PC-3 (cell line): ENCODE results near the gene ANKLE1. TPM values are rescaled to one million over a fixed set of nuclear protein-coding genes. Genes with fewer than 3 reads are reported as not detected.
"Not testable (repeated sequence)": the region's sequence is repeated elsewhere in the genome, so short reads cannot be mapped to it uniquely, and the experiment has no call there.

Source experiments
- ATAC-seq: fragments of 200-7000 bp; cut with Tn5 transposase; 2 replicates; pipeline ENCODE4 v1.9.1; 2020; ENCODE audit warnings: mild to moderate bottlenecking, moderate library complexity
- BruUV-seq: library from RNA; stranded (reverse); fragments of 400-500 nt; replicated peaks from 2 replicates; lab custom pipeline; 2021; lab: Mats Ljungman, UMichigan
- CTCF ChIA-PET: fragments of 300-600 bp; sonication (Branson Sonifier 250); formaldehyde crosslinking; loops from one replicate; lab custom pipeline; 2022; ENCODE audit warnings: antibody characterized with exemption; lab: Charles Lee
- POLR2A ChIA-PET: fragments of 300-600 bp; sonication (Branson Sonifier 250); formaldehyde crosslinking; loops from one replicate; lab custom pipeline; 2022; ENCODE audit warnings: antibody characterized with exemption; ENCODE audit not compliant: unreplicated experiment; lab: Charles Lee
- DNase-seq: peaks from one replicate; pipeline ENCODE4 v3.0.0-alpha.2; 2015
- H2AFZ ChIP-seq: fragments of 300-600 bp; sonication (generic); 2 replicates; pipeline ENCODE4 v1.6.0; 2016; ENCODE audit warnings: antibody characterized with exemption, low read length
- H3F3A ChIP-seq: fragments of 300-600 bp; sonication (generic); one replicate; pipeline ENCODE4 v1.6.0; 2017; ENCODE audit warnings: antibody characterized with exemption, low read length, control low read depth, mild to moderate bottlenecking; ENCODE audit not compliant: unreplicated experiment
- H3K27ac ChIP-seq: fragments of 300-600 bp; sonication (generic); 2 replicates; pipeline ENCODE4 v1.5.1; 2016; ENCODE audit warnings: mild to moderate bottlenecking, low read length
- H3K27me3 ChIP-seq: fragments of 300-600 bp; sonication (generic); 2 replicates; pipeline ENCODE4 v1.6.1; 2016; ENCODE audit warnings: low read length, mixed read lengths
- H3K36me3 ChIP-seq: fragments of 300-600 bp; sonication (generic); 2 replicates; pipeline ENCODE4 v1.6.1; 2016; ENCODE audit warnings: low read depth, mixed run types, low read length, mixed read lengths
- H3K4me1 ChIP-seq: fragments of 300-600 bp; sonication (generic); 2 replicates; pipeline ENCODE4 v1.5.1; 2016; ENCODE audit warnings: low read length; ENCODE audit not compliant: insufficient read depth
- H3K4me2 ChIP-seq: fragments of 300-600 bp; sonication (generic); 2 replicates; pipeline ENCODE4 v1.6.0; 2016; ENCODE audit warnings: low read length
- H3K4me3 ChIP-seq: fragments of 300-600 bp; sonication (generic); 2 replicates; pipeline ENCODE4 v1.5.1; 2016; ENCODE audit warnings: mild to moderate bottlenecking, low read length, mixed read lengths
- H3K79me2 ChIP-seq: fragments of 300-600 bp; sonication (generic); 2 replicates; pipeline ENCODE4 v1.6.1; 2017; ENCODE audit warnings: low read length, mixed read lengths
- H3K9ac ChIP-seq: fragments of 300-600 bp; sonication (generic); 2 replicates; pipeline ENCODE4 v1.6.0; 2016; ENCODE audit warnings: mild to moderate bottlenecking, low read length
- H3K9me2 ChIP-seq: fragments of 300-600 bp; sonication (generic); replicated peaks from 2 replicates; pipeline ENCODE4 v1.6.1; 2016; ENCODE audit warnings: mixed run types, low read length, mixed read lengths
- H3K9me3 ChIP-seq: fragments of 300-600 bp; sonication (generic); 2 replicates; pipeline ENCODE4 v1.6.1; 2016; ENCODE audit warnings: low read length, mixed read lengths
- H4K20me1 ChIP-seq: fragments of 300-600 bp; sonication (generic); 2 replicates; pipeline ENCODE4 v1.6.1; 2016; ENCODE audit warnings: low read length, mixed read lengths
- EZH2 ChIP-seq: fragments of 300-600 bp; sonication (generic); IDR thresholded peaks from one replicate; pipeline ENCODE4 v1.6.1; 2017; ENCODE audit warnings: antibody characterized with exemption, mild to moderate bottlenecking, low read length; ENCODE audit not compliant: unreplicated experiment
- EZH2phosphoT487 ChIP-seq: fragments of 300-600 bp; sonication (generic); IDR thresholded peaks from 2 replicates; pipeline ENCODE4 v1.6.1; 2018; ENCODE audit warnings: mild to moderate bottlenecking, antibody characterized with exemption, low read length, borderline replicate concordance
- intact Hi-C: fragments of 100-400 bp; cut with micrococcal nuclease; formaldehyde crosslinking; loops from 2 replicates; pipeline ENCODE4 v1.9.0; 2023
- total RNA-seq: library from RNA; depleted of rRNA; stranded (reverse); fragments of >200 nt; gene quantifications from 2 replicates; pipeline ENCODE4 v1.2.3, GENCODE V29; 2014
- TF ChIP-seq, protein P1 (sequence below): fragments of 300-600 bp; sonication (generic); conservative IDR thresholded peaks from 2 replicates; pipeline ENCODE4 v1.5.1; 2017; ENCODE audit warnings: antibody characterized with exemption, low read depth, mild to moderate bottlenecking, low read length

The ANKLE1 gene
- total RNA-seq, 1 experiment from 2014 or later = 2.2 TPM

- H4K20me1 ChIP-seq = no peaks in the 10 kb centered on the region
- BruUV-seq = no TSS peak
- no peaks in the 10 kb centered on the region for H3K9me3 ChIP-seq
- intact Hi-C loops = loop anchor here (2.0 kb wide), 1 partner anchor 42 kb away; the partner anchor contains the start of gene DDA1
- H3K9me2 ChIP-seq = no peaks in the 10 kb centered on the region
- DNase-seq = peak; percentile 99
- no peak for TF ChIP-seq EZH2
- TF ChIP-seq, protein P1, sequence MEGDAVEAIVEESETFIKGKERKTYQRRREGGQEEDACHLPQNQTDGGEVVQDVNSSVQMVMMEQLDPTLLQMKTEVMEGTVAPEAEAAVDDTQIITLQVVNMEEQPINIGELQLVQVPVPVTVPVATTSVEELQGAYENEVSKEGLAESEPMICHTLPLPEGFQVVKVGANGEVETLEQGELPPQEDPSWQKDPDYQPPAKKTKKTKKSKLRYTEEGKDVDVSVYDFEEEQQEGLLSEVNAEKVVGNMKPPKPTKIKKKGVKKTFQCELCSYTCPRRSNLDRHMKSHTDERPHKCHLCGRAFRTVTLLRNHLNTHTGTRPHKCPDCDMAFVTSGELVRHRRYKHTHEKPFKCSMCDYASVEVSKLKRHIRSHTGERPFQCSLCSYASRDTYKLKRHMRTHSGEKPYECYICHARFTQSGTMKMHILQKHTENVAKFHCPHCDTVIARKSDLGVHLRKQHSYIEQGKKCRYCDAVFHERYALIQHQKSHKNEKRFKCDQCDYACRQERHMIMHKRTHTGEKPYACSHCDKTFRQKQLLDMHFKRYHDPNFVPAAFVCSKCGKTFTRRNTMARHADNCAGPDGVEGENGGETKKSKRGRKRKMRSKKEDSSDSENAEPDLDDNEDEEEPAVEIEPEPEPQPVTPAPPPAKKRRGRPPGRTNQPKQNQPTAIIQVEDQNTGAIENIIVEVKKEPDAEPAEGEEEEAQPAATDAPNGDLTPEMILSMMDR = no peak
- TF ChIP-seq EZH2phosphoT487 = no peak
- no peaks in the 10 kb centered on the region for H3K27me3 ChIP-seq
- peak within 1 kb of the TSS; percentile 42 for H3K27ac ChIP-seq
- peaks cover 17% of the 10 kb centered on the region for H3K79me2 ChIP-seq
- CTCF ChIA-PET = interaction anchor here (0.8 to 1.1 kb wide), 3 partner anchors 15 to 65 kb away, joined by 3 to 6 read pairs (median 3); partner anchors contain the start of genes ANKLE1 and MRPL34
- peaks cover 7% of the 10 kb centered on the region for H3K4me1 ChIP-seq
- H3K9ac ChIP-seq = peak within 1 kb of the TSS; percentile 85
- ATAC-seq = peak; percentile 97
- no peaks in the 10 kb centered on the region for H3F3A ChIP-seq
- H2AFZ ChIP-seq = peak within 1 kb of the TSS; percentile 81
- peak within 1 kb of the TSS; percentile 99 for H3K4me2 ChIP-seq
- POLR2A ChIA-PET = interaction anchor here (0.5 to 1.2 kb wide), 6 partner anchors 11 to 153 kb away, joined by 3 to 9 read pairs (median 4); partner anchors contain the start of genes MVB12A and USE1
- H3K36me3 ChIP-seq = peaks cover 9% of the 10 kb centered on the region
- H3K4me3 ChIP-seq = peak within 1 kb of the TSS; percentile 97
These were observed 14.5 kb upstream of the ANKLE1 start, which contains the start of gene BABAM1 for GRCh38 chr19:17266975-17267788. BABAM1 (plus strand) TSS chr19:17267443; CDS start chr19:17268807, 1,364 bp downstream.

GRCh38 chr19:17268754-17269153 lies 12.9 kb upstream of the ANKLE1 start:
- intact Hi-C loops = no loop called here
- H3K79me2 ChIP-seq = peaks cover 17% of the 10 kb centered on the region
- CTCF ChIA-PET = no interaction called here
- no TSS peak for BruUV-seq
- TF ChIP-seq, protein P1 = no peak
- TF ChIP-seq EZH2phosphoT487 = no peak
- no peak for TF ChIP-seq EZH2
- DNase-seq (no peak), ATAC-seq (no peak)
- H3K36me3 ChIP-seq = peaks cover 16% of the 10 kb centered on the region
- H2AFZ ChIP-seq = no peak overlapping the region
- peak overlapping the region; percentile 97; the same call in 1 of the 2 replicates for H3K4me3 ChIP-seq
- no peaks in the 10 kb centered on the region for H4K20me1 ChIP-seq
- POLR2A ChIA-PET = no interaction called here
- H3K27me3 ChIP-seq = no peaks in the 10 kb centered on the region
- no peaks in the 10 kb centered on the region for H3F3A ChIP-seq
- no peak overlapping the region for H3K9ac ChIP-seq
- H3K9me2 ChIP-seq = no peaks in the 10 kb centered on the region
- peaks cover 7% of the 10 kb centered on the region for H3K4me1 ChIP-seq
- no peak overlapping the region for H3K27ac ChIP-seq
- peak overlapping the region; percentile 99 for H3K4me2 ChIP-seq
- no peaks in the 10 kb centered on the region for H3K9me3 ChIP-seq

- H2AFZ ChIP-seq, H3K79me2 ChIP-seq, H3K4me1 ChIP-seq, H3K4me3 ChIP-seq, H4K20me1 ChIP-seq, BruUV-seq, intact Hi-C loops, ATAC-seq, POLR2A ChIA-PET, H3K9ac ChIP-seq, H3F3A ChIP-seq, H3K27me3 ChIP-seq, H3K27ac ChIP-seq, H3K4me2 ChIP-seq, DNase-seq, H3K9me2 ChIP-seq, H3K9me3 ChIP-seq, CTCF ChIA-PET: not testable (repeated sequence)
- H3K36me3 ChIP-seq = peaks cover 40% of the 10 kb centered on the region
These were observed 6.8 kb upstream of the ANKLE1 start for GRCh38 chr19:17274892-17275291.
